Epithelial cell of proximal tubule (primary cell): Measurements from ENCODE around the gene METTL27. TPM values are rescaled to one million over a fixed set of nuclear protein-coding genes. Genes with fewer than 3 reads are reported as not detected.
"Not testable (repeated sequence)": the region's sequence is repeated elsewhere in the genome, so short reads cannot be mapped to it uniquely, and the experiment has no call there.

Experiments used
- DNase-seq: peaks from one replicate; pipeline ENCODE4 v3.0.0-alpha.2; 2011; ENCODE audit warnings: low read depth
- H3K4me3 ChIP-seq: 2 replicates; pipeline ENCODE4 v1.5.1; 2011; ENCODE audit warnings: low read depth, mild to moderate bottlenecking, low read length
- CTCF ChIP-seq: conservative IDR thresholded peaks from 2 replicates; pipeline ENCODE4 v1.5.1; 2012; ENCODE audit warnings: low read depth, mild to moderate bottlenecking, low read length
- total RNA-seq: library from RNA; depleted of rRNA; stranded (reverse); fragments of >200 nt; gene quantifications from 2 replicates; pipeline ENCODE4 v1.2.3, GENCODE V29; 2015

Gene METTL27
- total RNA-seq, 1 donor from 2014 or later = 13.7 TPM

GRCh38 chr7:73885433-73885974 is 43.2 kb upstream of the METTL27 start:
- no peak for TF ChIP-seq CTCF
- DNase-seq = no peak

GRCh38 chr7:73884867-73885422 is 42.6 kb upstream of the METTL27 start:
- not testable (repeated sequence) for H3K4me3 ChIP-seq, DNase-seq

More at GRCh38 chr7:73885433-73885974, 43.2 kb upstream of the METTL27 start:
- no peak overlapping the region for H3K4me3 ChIP-seq

GRCh38 chr7:73882047-73882402 is 39.7 kb upstream of the METTL27 start:
- H3K4me3 ChIP-seq = no peak overlapping the region
- DNase-seq = no peak
- TF ChIP-seq CTCF = no peak

GRCh38 chr7:73881352-73882046 is 39.2 kb upstream of the METTL27 start:
- no peak for DNase-seq
- TF ChIP-seq CTCF = no peak
- no peak overlapping the region for H3K4me3 ChIP-seq

GRCh38 chr7:73880755-73881328 is 38.5 kb upstream of the METTL27 start:
- DNase-seq = no peak
- no peak overlapping the region for H3K4me3 ChIP-seq
- TF ChIP-seq CTCF = no peak

GRCh38 chr7:73879977-73880681 is 37.8 kb upstream of the METTL27 start:
- H3K4me3 ChIP-seq = no peak overlapping the region
- no peak for DNase-seq
- no peak for TF ChIP-seq CTCF

- TF ChIP-seq CTCF = no peak
- no peak for DNase-seq
- H3K4me3 ChIP-seq = no peak overlapping the region
Observed at GRCh38 chr7:73876973-73877372, 34.7 kb upstream of the METTL27 start.
